Jurkat, Clone E6-1 (cell line): ENCODE data around the gene MMGT1. TPM values are rescaled to one million over a fixed set of nuclear protein-coding genes. Genes with fewer than 3 reads are reported as not detected.

Experiments used
- DNase-seq: peaks from one replicate; pipeline ENCODE4 v3.0.0-alpha.2; 2011; ENCODE audit warnings: low read depth, low spot score
- H3K4me3 ChIP-seq: 2 replicates; pipeline ENCODE4 v1.5.1; 2011; ENCODE audit warnings: mild to moderate bottlenecking, low read length, control low read depth, moderate library complexity
- polyA plus RNA-seq: library from polyadenylated mRNA; unstranded; fragments of >200 nt; gene quantifications from one replicate; pipeline ENCODE4 v1.2.1, GENCODE V29; 2012; ENCODE audit warnings: missing spikeins; ENCODE audit not compliant: insufficient read length, insufficient read depth

MMGT1 gene
- 10.7 TPM for polyA plus RNA-seq

- peak within 1 kb of the TSS; percentile 81 for H3K4me3 ChIP-seq
- DNase-seq = peak; percentile 76
These were observed at the start of gene MMGT1 for GRCh38 chrX:135973548-135974278. Gene MMGT1, minus strand, starts transcription at chrX:135973988. Its CDS starts 313 bp downstream, at chrX:135973675.

- no peak for DNase-seq
- no peak overlapping the region for H3K4me3 ChIP-seq
These were observed 48.1 kb upstream of the MMGT1 start for GRCh38 chrX:136021903-136022302.

- H3K4me3 ChIP-seq = no peak overlapping the region
- no peak for DNase-seq
These were observed 47.4 kb upstream of the MMGT1 start for GRCh38 chrX:136021160-136021559.

GRCh38 chrX:136019226-136019625 lies 45.4 kb upstream of the MMGT1 start:
- DNase-seq = no peak
- H3K4me3 ChIP-seq = no peak overlapping the region

- no peak for DNase-seq
- H3K4me3 ChIP-seq = no peak overlapping the region
These were observed 43.1 kb upstream of the MMGT1 start for GRCh38 chrX:136016881-136017280.

GRCh38 chrX:136015016-136015415 lies 41.2 kb upstream of the MMGT1 start:
- no peak for DNase-seq
- no peak overlapping the region for H3K4me3 ChIP-seq

- no peak for DNase-seq
- H3K4me3 ChIP-seq = no peak overlapping the region
These were observed 14.5 kb upstream of the MMGT1 start for GRCh38 chrX:135988245-135988644.

- H3K4me3 ChIP-seq = peak overlapping the region; percentile 75
- no peak for DNase-seq
These were observed 12.2 kb upstream of the MMGT1 start for GRCh38 chrX:135985973-135986310.

- peak within 1 kb of the TSS; percentile 75 for H3K4me3 ChIP-seq
- peak; percentile 31 for DNase-seq
These were observed 11.6 kb upstream of the MMGT1 start, which contains the start of gene SLC9A6 for GRCh38 chrX:135985157-135985972. Gene SLC9A6, plus strand, starts transcription at chrX:135985435. Its CDS starts 224 bp downstream, at chrX:135985659.

- peak overlapping the region; percentile 75 for H3K4me3 ChIP-seq
- no peak for DNase-seq
These were observed 11.0 kb upstream of the MMGT1 start for GRCh38 chrX:135984791-135985156.

GRCh38 chrX:135984256-135984655 lies 10.5 kb upstream of the MMGT1 start:
- DNase-seq = no peak
- peak overlapping the region; percentile 75 for H3K4me3 ChIP-seq

- no peak overlapping the region for H3K4me3 ChIP-seq
- DNase-seq = no peak
These were observed 9.1 kb upstream of the MMGT1 start for GRCh38 chrX:135982860-135983259.

- no peak overlapping the region for H3K4me3 ChIP-seq
- no peak for DNase-seq
These were observed 7.9 kb upstream of the MMGT1 start for GRCh38 chrX:135981668-135982067.

- no peak for DNase-seq
- no peak overlapping the region for H3K4me3 ChIP-seq
These were observed 7.2 kb upstream of the MMGT1 start for GRCh38 chrX:135981010-135981409.

- DNase-seq = no peak
- H3K4me3 ChIP-seq = no peak overlapping the region
These were observed 3.8 kb upstream of the MMGT1 start for GRCh38 chrX:135977611-135978010.

- H3K4me3 ChIP-seq = no peak overlapping the region
- no peak for DNase-seq
These were observed 1.6 kb upstream of the MMGT1 start for GRCh38 chrX:135975421-135975820.

- H3K4me3 ChIP-seq = peak overlapping the region; percentile 40
- peak; percentile 75 for DNase-seq
These were observed 580 bp upstream of the MMGT1 start for GRCh38 chrX:135974279-135974856.

- no peak for DNase-seq
- peak overlapping the region; percentile 81 for H3K4me3 ChIP-seq
These were observed 702 bp downstream of the MMGT1 start for GRCh38 chrX:135973025-135973547.

- no peak for DNase-seq
These were observed 22.5 kb downstream of the MMGT1 start for GRCh38 chrX:135951291-135951690.

GRCh38 chrX:135944486-135944885 lies 29.3 kb downstream of the MMGT1 start:
- DNase-seq = no peak

More at GRCh38 chrX:135951291-135951690, 22.5 kb downstream of the MMGT1 start:
- H3K4me3 ChIP-seq = no peak overlapping the region

More at GRCh38 chrX:135944486-135944885, 29.3 kb downstream of the MMGT1 start:
- H3K4me3 ChIP-seq = no peak overlapping the region
